IPS-20b (cell line): Measurements from ENCODE around the gene PTPRF.

Experiments used
- H3K27ac ChIP-seq: one replicate; pipeline ENCODE4 v1.5.1; 2013; ENCODE audit warnings: low read length
- H3K27me3 ChIP-seq: 2 replicates; pipeline ENCODE4 v1.6.1; 2013; ENCODE audit warnings: mild to moderate bottlenecking, low read length, inconsistent platforms; ENCODE audit not compliant: insufficient read depth
- H3K36me3 ChIP-seq: 2 replicates; pipeline ENCODE4 v1.6.1; 2013; ENCODE audit warnings: low read depth, mild to moderate bottlenecking, inconsistent platforms, low read length, moderate library complexity; ENCODE audit not compliant: insufficient read depth
- H3K4me1 ChIP-seq: 2 replicates; pipeline ENCODE4 v1.6.1; 2013; ENCODE audit warnings: mild to moderate bottlenecking, control low read depth, inconsistent platforms, low read length, moderate library complexity; ENCODE audit not compliant: insufficient read depth
- H3K4me3 ChIP-seq: 2 replicates; pipeline ENCODE4 v1.5.1; 2013; ENCODE audit warnings: mild to moderate bottlenecking, low read length, inconsistent platforms
- H3K9ac ChIP-seq: 2 replicates; pipeline ENCODE4 v1.6.1; 2013; ENCODE audit warnings: low read depth, mild to moderate bottlenecking, inconsistent platforms, low read length, moderate library complexity
- H3K9me3 ChIP-seq: 2 replicates; pipeline ENCODE4 v1.6.1; 2013; ENCODE audit warnings: mild to moderate bottlenecking, low read depth, low read length, inconsistent platforms; ENCODE audit not compliant: insufficient read depth

The PTPRF gene

DNA sequence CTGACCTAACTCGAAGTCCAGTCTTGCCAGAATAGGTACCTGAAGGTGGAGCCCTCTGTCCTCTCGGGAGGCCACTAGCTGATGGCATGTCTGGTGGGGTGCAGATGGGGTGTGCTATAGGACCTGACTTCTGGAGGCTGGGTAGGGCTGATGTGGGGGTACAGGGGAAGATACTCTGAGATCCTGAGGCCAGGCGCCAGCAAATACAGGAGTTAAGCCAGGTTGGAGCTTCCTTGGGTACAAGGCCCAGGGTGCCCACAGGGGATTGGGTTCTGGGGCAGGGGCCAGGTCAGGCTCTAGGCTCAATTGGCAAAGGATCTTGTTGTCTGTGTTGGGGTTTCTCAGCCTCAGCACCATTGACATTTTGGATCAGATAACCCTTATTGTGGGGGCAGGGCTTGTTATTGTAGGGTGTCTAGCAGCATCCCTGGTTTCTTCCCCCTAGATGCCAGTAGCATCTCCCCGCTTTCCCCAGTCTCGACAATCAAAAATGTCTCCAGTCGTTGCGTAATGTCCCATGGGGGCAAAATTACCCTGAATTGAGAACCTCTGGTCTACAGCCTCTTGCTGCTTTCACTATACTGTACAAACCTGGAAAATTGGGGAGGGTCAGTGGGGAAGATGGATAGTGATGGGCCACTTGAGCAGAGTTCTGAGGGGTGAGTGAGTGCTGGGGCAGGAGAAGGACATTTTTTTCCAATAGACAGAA, 9.2 kb downstream of the PTPRF start:
- Histone ChIP-seq H3K4me3 (no peak overlapping the region), H3K36me3 (peaks cover 45% of the 10 kb centered on the region), H3K9me3 (no peaks in the 10 kb centered on the region), H3K27me3 (no peaks in the 10 kb centered on the region), H3K4me1 (peaks cover 6% of the 10 kb centered on the region; the same call in 1 of the 2 replicates), H3K9ac (no peak overlapping the region), H3K27ac (no peak overlapping the region)

DNA sequence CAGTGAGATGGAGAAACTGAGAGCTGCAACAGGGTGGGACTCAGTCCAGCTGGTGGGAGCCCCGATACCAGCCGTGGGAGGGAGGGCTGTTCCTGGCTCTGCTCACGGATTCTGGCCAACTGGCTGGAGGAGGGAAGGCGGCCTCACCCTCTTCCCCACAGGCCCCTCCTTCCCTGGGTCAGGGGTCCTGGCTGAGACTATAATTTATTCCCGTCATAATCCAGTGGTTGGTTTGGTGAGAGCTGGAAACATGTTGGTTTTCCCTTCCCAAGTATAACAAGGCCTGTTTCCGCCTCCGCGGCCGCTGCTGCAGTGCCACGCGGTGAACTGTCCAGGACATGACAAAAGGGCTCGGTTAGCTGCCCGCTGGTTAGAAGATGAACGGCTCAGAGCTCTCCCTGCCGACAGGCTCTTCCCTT, 10.0 kb downstream of the PTPRF start:
- Histone ChIP-seq H3K27ac (no peak overlapping the region), H3K4me3 (no peak overlapping the region), H3K36me3 (peaks cover 48% of the 10 kb centered on the region), H3K9ac (no peak overlapping the region), H3K4me1 (peaks cover 11% of the 10 kb centered on the region), H3K27me3 (no peaks in the 10 kb centered on the region), H3K9me3 (no peaks in the 10 kb centered on the region)

DNA sequence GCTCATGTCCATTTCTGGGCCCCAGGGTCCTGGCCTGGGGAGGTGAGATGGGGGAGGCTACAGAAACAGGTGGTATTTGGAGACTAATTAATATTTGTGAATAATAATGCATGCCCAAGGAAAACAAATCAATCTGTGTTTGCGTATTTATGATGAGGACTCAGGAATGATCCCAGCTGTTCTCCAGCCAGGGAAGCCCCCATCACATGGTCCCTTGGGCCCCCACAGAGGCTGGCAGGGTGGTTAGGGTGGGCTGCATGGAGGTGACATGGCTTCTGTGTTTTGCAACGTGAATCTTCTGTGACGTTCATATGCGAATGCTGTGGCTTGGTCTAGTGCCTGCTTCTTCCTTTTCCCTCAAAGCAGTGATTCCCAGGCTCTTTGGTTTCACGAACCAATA, 10.5 kb downstream of the PTPRF start:
- Histone ChIP-seq H3K36me3 (peaks cover 48% of the 10 kb centered on the region), H3K4me1 (peaks cover 10% of the 10 kb centered on the region), H3K9ac (no peak overlapping the region), H3K9me3 (no peaks in the 10 kb centered on the region), H3K4me3 (no peak overlapping the region), H3K27me3 (no peaks in the 10 kb centered on the region), H3K27ac (no peak overlapping the region)

DNA sequence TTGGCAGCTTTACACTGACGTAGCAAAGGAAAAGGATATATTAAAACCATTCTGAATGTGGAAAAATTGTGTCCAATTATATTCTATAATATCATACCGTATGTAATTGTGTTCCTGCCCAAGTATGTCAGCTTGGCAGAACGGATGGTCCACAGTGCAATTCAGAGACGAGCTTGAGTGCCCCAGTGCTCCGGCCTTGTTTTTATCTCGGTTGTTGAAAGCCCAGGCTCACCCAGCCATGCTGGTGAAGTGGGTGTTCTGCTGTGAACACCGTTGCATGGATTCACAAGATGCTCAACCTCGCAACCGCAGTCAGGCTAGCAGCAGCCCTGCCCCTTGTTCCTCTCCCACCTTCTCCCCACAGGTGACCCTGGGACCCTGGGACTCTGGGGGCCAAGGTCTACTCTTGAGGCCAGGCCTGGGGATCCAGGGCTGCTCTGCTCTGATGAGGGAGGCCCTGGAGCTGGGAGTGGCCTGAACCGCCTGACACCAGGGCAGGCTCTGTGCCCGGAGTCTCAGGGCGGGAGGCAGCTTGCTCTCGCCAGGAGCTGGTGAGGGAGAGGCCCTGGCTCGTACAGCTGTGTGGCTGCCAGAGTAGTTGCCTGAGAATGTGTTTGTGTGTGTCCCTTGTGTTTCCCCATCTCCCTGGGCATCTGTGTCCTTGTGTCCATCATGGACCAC, 11.2 kb downstream of the PTPRF start:
- Histone ChIP-seq H3K27ac (no peak overlapping the region), H3K9ac (no peak overlapping the region), H3K4me3 (no peak overlapping the region), H3K4me1 (peaks cover 15% of the 10 kb centered on the region), H3K36me3 (peaks cover 52% of the 10 kb centered on the region), H3K9me3 (no peaks in the 10 kb centered on the region), H3K27me3 (no peaks in the 10 kb centered on the region)

DNA sequence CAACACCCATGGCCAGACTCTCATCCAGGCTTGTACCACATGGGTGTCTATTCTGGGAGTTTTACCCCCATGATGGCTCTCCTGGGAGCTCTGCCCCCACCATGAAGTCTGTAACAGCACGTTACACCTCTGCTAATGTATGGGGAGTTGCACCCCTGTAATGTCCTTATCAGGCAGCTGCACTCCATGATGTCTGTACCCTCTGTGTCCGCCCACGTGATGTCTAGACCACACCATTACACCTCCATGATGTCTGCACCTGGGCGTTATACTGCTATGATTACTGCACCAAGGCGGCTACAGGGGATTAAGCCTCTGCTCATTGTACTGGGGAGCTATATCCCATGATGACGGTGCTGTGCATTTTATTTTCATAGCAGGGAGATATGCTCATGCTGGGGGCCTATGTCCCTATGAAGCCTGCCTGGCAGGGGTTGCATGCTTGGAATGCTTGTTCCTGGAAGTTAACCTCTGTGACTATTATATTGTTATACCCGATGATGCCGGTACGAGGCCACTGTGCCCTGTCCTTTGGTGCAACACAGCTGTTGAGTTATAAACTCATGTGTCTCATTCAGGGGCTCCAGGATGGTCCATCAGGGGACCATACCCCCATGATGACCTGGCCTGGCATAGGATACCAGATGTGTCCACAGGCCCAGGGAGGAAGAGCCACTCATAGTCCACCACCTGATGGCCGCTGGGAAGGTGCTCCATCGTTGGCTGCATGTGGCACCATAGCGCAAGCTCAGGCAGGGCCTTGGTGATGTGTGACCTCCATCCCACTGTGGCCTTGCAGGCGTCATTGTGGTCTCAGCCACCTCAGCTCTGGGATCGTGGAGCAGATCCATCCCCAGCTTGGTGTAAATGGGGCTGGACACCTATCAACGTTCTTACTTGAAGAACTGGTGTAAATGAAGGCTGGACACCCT, 12.1 kb downstream of the PTPRF start:
- H3K9ac ChIP-seq = no peak overlapping the region

GRCh38 chr1:43543567-43543966, 12.9 kb downstream of the PTPRF start:
- Histone ChIP-seq H3K27ac (no peak overlapping the region), H3K4me1 (peaks cover 19% of the 10 kb centered on the region), H3K36me3 (peaks cover 57% of the 10 kb centered on the region), H3K4me3 (no peak overlapping the region), H3K9ac (no peak overlapping the region), H3K9me3 (no peaks in the 10 kb centered on the region), H3K27me3 (no peaks in the 10 kb centered on the region)

More for the DNA sequence above, 12.1 kb downstream of the PTPRF start:
- Histone ChIP-seq H3K9me3 (no peaks in the 10 kb centered on the region), H3K36me3 (peaks cover 61% of the 10 kb centered on the region), H3K27ac (no peak overlapping the region), H3K4me1 (peaks cover 16% of the 10 kb centered on the region), H3K27me3 (no peaks in the 10 kb centered on the region), H3K4me3 (no peak overlapping the region)

GRCh38 chr1:43545339-43545694, 14.6 kb downstream of the PTPRF start:
- Histone ChIP-seq H3K27ac (no peak overlapping the region), H3K27me3 (no peaks in the 10 kb centered on the region), H3K9me3 (no peaks in the 10 kb centered on the region), H3K36me3 (peaks cover 43% of the 10 kb centered on the region), H3K4me1 (peaks cover 28% of the 10 kb centered on the region), H3K4me3 (peak overlapping the region; percentile 46; the same call in 1 of the 2 replicates), H3K9ac (peak overlapping the region; percentile 26; the same call in 1 of the 2 replicates)

DNA sequence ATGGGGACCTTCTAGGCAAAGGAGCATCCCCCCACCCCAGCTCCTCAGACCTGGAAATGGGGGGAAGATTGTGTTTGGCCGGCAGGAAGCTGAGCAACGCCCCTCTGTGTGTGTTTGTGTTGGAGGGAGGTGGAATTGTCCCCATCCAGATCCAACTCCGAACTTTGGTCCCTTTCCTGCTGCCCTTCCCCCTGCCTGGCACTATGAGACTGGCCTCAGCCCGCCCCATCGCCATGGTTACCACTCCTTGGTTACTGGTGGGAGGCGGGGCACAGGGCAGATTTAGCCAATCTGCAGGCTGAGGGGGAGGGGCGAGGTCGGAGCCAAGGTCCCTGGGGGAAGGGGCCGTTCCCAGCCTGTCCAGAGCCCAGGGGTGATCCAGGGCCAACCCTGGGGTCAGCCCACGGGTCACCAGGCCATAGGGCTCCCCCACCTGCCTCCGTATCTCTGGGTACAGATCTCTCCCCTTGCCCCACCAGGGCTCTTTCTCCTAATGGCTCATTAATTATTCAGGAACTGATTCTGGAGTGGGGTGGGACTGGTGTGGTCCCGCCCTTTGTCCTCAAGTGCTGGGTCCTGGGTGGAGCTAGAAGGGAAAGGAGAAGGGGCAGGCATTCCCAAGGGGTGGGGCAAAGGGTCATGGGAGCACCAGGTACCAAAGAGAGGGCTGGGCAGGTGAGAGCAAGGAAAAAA, 15.2 kb downstream of the PTPRF start:
- H3K4me1 ChIP-seq = peaks cover 33% of the 10 kb centered on the region
- peak overlapping the region; percentile 63; the same call in 1 of the 2 replicates for H3K9ac ChIP-seq
- peak overlapping the region; percentile 37 for H3K27ac ChIP-seq
- peaks cover 40% of the 10 kb centered on the region for H3K36me3 ChIP-seq
- H3K4me3 ChIP-seq = peak overlapping the region; percentile 58; the same call in 1 of the 2 replicates
- no peaks in the 10 kb centered on the region for H3K27me3 ChIP-seq
- H3K9me3 ChIP-seq = no peaks in the 10 kb centered on the region

DNA sequence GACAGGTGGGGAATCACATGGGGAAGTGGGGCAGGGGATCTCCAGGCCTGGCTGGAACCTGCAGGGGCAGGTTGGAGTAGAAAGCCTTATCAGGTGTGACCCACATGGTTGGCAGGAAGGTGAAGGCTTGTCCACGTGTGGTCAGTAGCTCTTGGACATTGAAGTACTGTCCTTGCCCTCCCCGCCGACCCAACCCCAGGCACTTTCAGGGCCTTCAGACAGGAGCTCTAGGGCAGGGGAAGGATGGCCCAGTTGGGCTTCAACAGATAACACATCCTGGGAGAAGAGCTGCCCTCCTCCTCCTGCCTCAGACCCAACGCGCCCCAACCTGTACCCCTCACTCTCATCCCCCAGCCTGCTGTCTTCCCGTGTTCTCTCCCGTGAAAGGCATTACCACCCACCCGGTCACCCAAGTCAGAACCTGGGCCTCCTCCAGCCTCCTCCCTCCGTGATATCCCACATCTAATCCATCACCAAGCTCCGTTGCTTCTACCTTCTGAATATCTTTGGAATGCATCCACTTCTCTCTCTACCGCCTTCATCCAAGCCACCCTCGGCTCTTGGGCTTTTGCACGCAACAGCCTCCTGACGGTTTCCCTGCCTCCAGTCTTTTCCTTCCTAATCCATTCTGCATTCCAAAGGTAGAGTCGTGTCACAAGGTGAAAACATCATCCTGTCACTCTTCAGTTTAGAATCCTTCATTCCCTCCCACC, 15.9 kb downstream of the PTPRF start:
- H3K36me3 ChIP-seq = peaks cover 38% of the 10 kb centered on the region
- no peaks in the 10 kb centered on the region for H3K9me3 ChIP-seq
- H3K4me3 ChIP-seq = peak overlapping the region; percentile 58; the same call in 1 of the 2 replicates
- H3K27me3 ChIP-seq = no peaks in the 10 kb centered on the region
- H3K27ac ChIP-seq = no peak overlapping the region
- peaks cover 39% of the 10 kb centered on the region for H3K4me1 ChIP-seq
- H3K9ac ChIP-seq = peak overlapping the region; percentile 63; the same call in 1 of the 2 replicates

GRCh38 chr1:43547538-43548072, 16.9 kb downstream of the PTPRF start:
- H3K36me3 ChIP-seq = peaks cover 39% of the 10 kb centered on the region
- H3K27me3 ChIP-seq = no peaks in the 10 kb centered on the region
- H3K9ac ChIP-seq = no peak overlapping the region
- no peak overlapping the region for H3K4me3 ChIP-seq
- no peaks in the 10 kb centered on the region for H3K9me3 ChIP-seq
- no peak overlapping the region for H3K27ac ChIP-seq
- H3K4me1 ChIP-seq = peaks cover 44% of the 10 kb centered on the region
